HepG2 (cell line): ENCODE data around the gene STK11. TPM values are rescaled to one million over a fixed set of nuclear protein-coding genes. Genes with fewer than 3 reads are reported as not detected.

Experiments
- ARID2 ChIP-seq: sonication (generic); formaldehyde crosslinking; IDR thresholded peaks from 2 replicates; pipeline ENCODE4 v1.8.1; 2022; ENCODE audit warnings: mild to moderate bottlenecking, missing genetic modification reagents, borderline replicate concordance
- BORCS8-MEF2B ChIP-seq: sonication (generic); formaldehyde crosslinking; IDR thresholded peaks from 2 replicates; pipeline ENCODE4 v1.8.0; 2022; ENCODE audit warnings: mild to moderate bottlenecking, missing genetic modification reagents
- CBFB ChIP-seq: sonication (generic); formaldehyde crosslinking; IDR thresholded peaks from 2 replicates; pipeline ENCODE4 v1.4.0; 2020; ENCODE audit warnings: missing genetic modification reagents
- CREB3 ChIP-seq: sonication (generic); formaldehyde crosslinking; IDR thresholded peaks from 2 replicates; pipeline ENCODE4 v1.5.0; 2020; ENCODE audit warnings: missing genetic modification reagents
- ESRRA ChIP-seq: sonication (generic); formaldehyde crosslinking; IDR thresholded peaks from 2 replicates; pipeline ENCODE4 v1.5.1; 2020; ENCODE audit warnings: mild to moderate bottlenecking, low read depth, missing genetic modification reagents
- GATA4 ChIP-seq: sonication (generic); IDR thresholded peaks from 2 replicates; pipeline ENCODE4 v1.6.1; 2016; ENCODE audit warnings: antibody characterized with exemption, low read depth, borderline replicate concordance
- KAT2B ChIP-seq: fragments of 150-350 bp; IDR thresholded peaks from 2 replicates; pipeline ENCODE4 v1.6.1; 2014; ENCODE audit warnings: low read depth, low read length, borderline replicate concordance
- MXD1 ChIP-seq: sonication (generic); formaldehyde crosslinking; IDR thresholded peaks from 2 replicates; pipeline ENCODE4 v1.4.0; 2020; ENCODE audit warnings: mild to moderate bottlenecking, missing genetic modification reagents
- NR2F2 ChIP-seq: IDR thresholded peaks from 2 replicates; pipeline ENCODE4 v1.6.1; 2012; ENCODE audit warnings: low read depth, inconsistent platforms, borderline replicate concordance
- RARA ChIP-seq: IDR thresholded peaks from 2 replicates; pipeline ENCODE4 v1.6.1; 2016; ENCODE audit warnings: missing genetic modification reagents, missing compliant biosample characterization
- SRY ChIP-seq: sonication (generic); formaldehyde crosslinking; IDR thresholded peaks from 2 replicates; pipeline ENCODE4 v1.8.0; 2022; ENCODE audit warnings: mild to moderate bottlenecking, missing genetic modification reagents
- SUZ12 ChIP-seq: fragments of 150-350 bp; IDR thresholded peaks from 2 replicates; pipeline ENCODE4 v1.6.1; 2014; ENCODE audit warnings: low read depth, low read length
- TBL1XR1 ChIP-seq: fragments of 150-350 bp; IDR thresholded peaks from 2 replicates; pipeline ENCODE4 v1.6.1; 2014; ENCODE audit warnings: borderline replicate concordance, low read length; ENCODE audit not compliant: partially characterized antibody
- ZNF17 ChIP-seq: sonication (generic); formaldehyde crosslinking; IDR thresholded peaks from 2 replicates; pipeline ENCODE4 v1.5.0; 2020; ENCODE audit warnings: mild to moderate bottlenecking, missing genetic modification reagents
- ZNF234 ChIP-seq: sonication (generic); formaldehyde crosslinking; conservative IDR thresholded peaks from 2 replicates; pipeline ENCODE4 v1.5.1; 2020; ENCODE audit warnings: mild to moderate bottlenecking, missing genetic modification reagents
- ZNF414 ChIP-seq: sonication (generic); formaldehyde crosslinking; IDR thresholded peaks from 2 replicates; pipeline ENCODE4 v1.5.0; 2020; ENCODE audit warnings: missing genetic modification reagents
- ZNF546 ChIP-seq: sonication (generic); formaldehyde crosslinking; conservative IDR thresholded peaks from 2 replicates; pipeline ENCODE4 v1.8.1; 2023; ENCODE audit warnings: mild to moderate bottlenecking, missing genetic modification reagents
- ZNF652 ChIP-seq: IDR thresholded peaks from 2 replicates; pipeline ENCODE4 v1.6.1; 2016; ENCODE audit warnings: low read depth, borderline replicate concordance
- ZNF781 ChIP-seq: sonication (generic); formaldehyde crosslinking; IDR thresholded peaks from 2 replicates; pipeline ENCODE4 v1.5.1; 2020; ENCODE audit warnings: borderline replicate concordance, mild to moderate bottlenecking, missing genetic modification reagents; ENCODE audit errors: not compliant biosample characterization
- ZNF782 ChIP-seq: sonication (generic); formaldehyde crosslinking; IDR thresholded peaks from 2 replicates; pipeline ENCODE4 v1.4.0; 2020; ENCODE audit warnings: missing genetic modification reagents, mild to moderate bottlenecking, borderline replicate concordance
- ZSCAN25 ChIP-seq: sonication (generic); formaldehyde crosslinking; IDR thresholded peaks from 2 replicates; pipeline ENCODE4 v1.8.0; 2022; ENCODE audit warnings: mild to moderate bottlenecking, missing genetic modification reagents
- ZZZ3 ChIP-seq: sonication (generic); formaldehyde crosslinking; IDR thresholded peaks from 2 replicates; pipeline ENCODE4 v1.4.0; 2020; ENCODE audit warnings: missing genetic modification reagents, mild to moderate bottlenecking, borderline replicate concordance
- polyA plus RNA-seq, 8 experiments: library from polyadenylated mRNA; depleted of rRNA in 3 of 8; stranded (reverse) in 7 of 8; unstranded in 1 of 8; fragments of >200 nt; fragmentation: Illumina TruSeq in 4 of 8; extraction: Trizol in 4 of 8; gene quantifications; 2 replicates each; pipeline versions ENCODE4 v1.2.1 to v1.2.3, GENCODE V29; 2011 to 2016; ENCODE audit warnings: low read depth in 4 of 8, missing spikeins in 1 of 8, mixed read lengths in 1 of 8; ENCODE audit not compliant: insufficient read depth in 1 of 8
- total RNA-seq, 5 experiments: library from RNA; depleted of rRNA; stranded (reverse); fragments of >200 nt; fragmentation: Illumina TruSeq; extraction: Trizol; gene quantifications; 2 replicates each; pipeline ENCODE4 v1.2.3, GENCODE V29; 2016; ENCODE audit warnings: low read depth in 1 of 5
- TF ChIP-seq, protein P1 (sequence below): sonication (generic); formaldehyde crosslinking; IDR thresholded peaks from 2 replicates; pipeline ENCODE4 v1.5.0; 2020; ENCODE audit warnings: mild to moderate bottlenecking, missing genetic modification reagents
- TF ChIP-seq, protein P2 (sequence below): sonication (generic); formaldehyde crosslinking; IDR thresholded peaks from 2 replicates; pipeline ENCODE4 v1.5.1; 2020; ENCODE audit warnings: mild to moderate bottlenecking, missing genetic modification reagents, borderline replicate concordance

STK11 gene
- total and polyA plus RNA-seq, 2 of the 13 experiments (the other 11 are each of a cell fraction or from before 2014, with no cell fraction given), result 27.5 to 43.6 TPM

DNA sequence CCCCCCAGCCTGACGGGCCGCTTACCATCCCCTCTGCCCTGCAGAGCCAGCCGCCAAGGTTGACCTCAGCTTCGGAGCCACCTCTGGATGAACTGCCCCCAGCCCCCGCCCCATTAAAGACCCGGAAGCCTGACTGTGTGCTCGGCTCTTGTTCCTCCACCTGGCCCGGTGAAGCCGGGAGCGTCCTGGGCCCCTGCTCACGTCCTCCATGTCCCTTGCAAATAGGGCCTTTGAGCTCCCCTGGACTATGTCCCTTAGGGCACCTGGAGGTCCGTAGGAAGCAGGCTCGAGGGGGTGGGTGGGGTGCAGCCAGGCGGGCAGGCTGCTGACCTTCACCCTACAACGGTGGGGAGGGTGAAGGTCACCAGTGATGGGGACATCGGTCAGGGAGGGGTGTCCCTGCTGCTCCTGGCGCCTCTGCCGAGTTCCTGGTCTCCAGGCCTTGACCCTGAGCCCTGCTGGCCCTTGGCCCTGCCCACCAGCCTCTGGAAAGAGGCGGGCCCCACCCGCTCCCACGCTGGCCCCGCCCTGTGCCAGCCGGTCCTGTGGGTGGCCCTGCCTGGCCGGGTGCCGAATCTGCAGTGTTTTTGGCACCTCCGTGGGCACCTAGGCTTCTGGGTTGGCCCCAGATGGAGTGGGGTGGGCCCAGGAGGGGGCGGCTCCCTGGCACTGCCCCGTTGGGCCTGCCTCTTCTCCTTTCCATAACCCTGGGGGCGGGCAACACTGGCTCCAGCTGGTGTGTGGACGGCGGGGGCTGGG, 39.3 kb downstream of the STK11 start (continued):
- TF ChIP-seq, protein P1, sequence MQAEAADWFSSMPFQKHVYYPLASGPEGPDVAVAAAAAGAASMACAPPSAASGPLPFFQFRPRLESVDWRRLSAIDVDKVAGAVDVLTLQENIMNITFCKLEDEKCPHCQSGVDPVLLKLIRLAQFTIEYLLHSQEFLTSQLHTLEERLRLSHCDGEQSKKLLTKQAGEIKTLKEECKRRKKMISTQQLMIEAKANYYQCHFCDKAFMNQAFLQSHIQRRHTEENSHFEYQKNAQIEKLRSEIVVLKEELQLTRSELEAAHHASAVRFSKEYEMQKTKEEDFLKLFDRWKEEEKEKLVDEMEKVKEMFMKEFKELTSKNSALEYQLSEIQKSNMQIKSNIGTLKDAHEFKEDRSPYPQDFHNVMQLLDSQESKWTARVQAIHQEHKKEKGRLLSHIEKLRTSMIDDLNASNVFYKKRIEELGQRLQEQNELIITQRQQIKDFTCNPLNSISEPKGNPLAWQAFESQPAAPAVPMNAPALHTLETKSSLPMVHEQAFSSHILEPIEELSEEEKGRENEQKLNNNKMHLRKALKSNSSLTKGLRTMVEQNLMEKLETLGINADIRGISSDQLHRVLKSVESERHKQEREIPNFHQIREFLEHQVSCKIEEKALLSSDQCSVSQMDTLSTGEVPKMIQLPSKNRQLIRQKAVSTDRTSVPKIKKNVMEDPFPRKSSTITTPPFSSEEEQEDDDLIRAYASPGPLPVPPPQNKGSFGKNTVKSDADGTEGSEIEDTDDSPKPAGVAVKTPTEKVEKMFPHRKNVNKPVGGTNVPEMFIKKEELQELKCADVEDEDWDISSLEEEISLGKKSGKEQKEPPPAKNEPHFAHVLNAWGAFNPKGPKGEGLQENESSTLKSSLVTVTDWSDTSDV, result no peak
- TF ChIP-seq ZZZ3, result peak; percentile 35; the same call in 1 of the 2 replicates
- peak; percentile 96 for TF ChIP-seq ZNF414 (CRISPR knock-in tag)
- peak; percentile 99 for TF ChIP-seq RARA (CRISPR knock-in tag)
- peak; percentile 24; the same call in 1 of the 2 replicates for TF ChIP-seq SRY (CRISPR knock-in tag)
- TF ChIP-seq ESRRA (CRISPR knock-in tag), result peak; percentile 100
- peak; percentile 60 for TF ChIP-seq TBL1XR1
- peak; percentile 85 for TF ChIP-seq ZSCAN25 (CRISPR knock-in tag)
- TF ChIP-seq GATA4, result peak; percentile 16; the same call in 1 of the 2 replicates
- no peak for TF ChIP-seq SUZ12
- TF ChIP-seq KAT2B, result no peak
- no peak for TF ChIP-seq ZNF781
- no peak for TF ChIP-seq CREB3 (CRISPR knock-in tag)
- TF ChIP-seq MXD1 (CRISPR knock-in tag), result no peak
- peak; percentile 96 for TF ChIP-seq NR2F2
- no peak for TF ChIP-seq ARID2
- TF ChIP-seq BORCS8-MEF2B, result no peak
- 0 out of 2 replicates have a peak, but pooled peaks have one; percentile 27 for TF ChIP-seq CBFB
- TF ChIP-seq ZNF17 (CRISPR knock-in tag), result no peak
- peak; percentile 51; the same call in 1 of the 2 replicates for TF ChIP-seq ZNF652 (CRISPR knock-in tag)
- TF ChIP-seq ZNF782, result no peak; the same call in 1 of the 2 replicates
- TF ChIP-seq, protein P2, sequence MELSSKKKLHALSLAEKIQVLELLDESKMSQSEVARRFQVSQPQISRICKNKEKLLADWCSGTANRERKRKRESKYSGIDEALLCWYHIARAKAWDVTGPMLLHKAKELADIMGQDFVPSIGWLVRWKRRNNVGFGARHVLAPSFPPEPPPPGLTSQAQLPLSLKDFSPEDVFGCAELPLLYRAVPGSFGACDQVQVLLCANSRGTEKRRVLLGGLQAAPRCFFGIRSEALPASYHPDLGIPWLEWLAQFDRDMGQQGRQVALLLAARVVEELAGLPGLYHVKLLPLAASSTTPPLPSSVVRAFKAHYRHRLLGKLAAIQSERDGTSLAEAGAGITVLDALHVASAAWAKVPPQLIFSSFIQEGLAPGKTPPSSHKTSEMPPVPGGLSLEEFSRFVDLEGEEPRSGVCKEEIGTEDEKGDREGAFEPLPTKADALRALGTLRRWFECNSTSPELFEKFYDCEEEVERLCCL (CRISPR knock-in tag), result no peak
- 0 out of 2 replicates have a peak, but pooled peaks have one; percentile 72 for TF ChIP-seq ZNF234 (CRISPR knock-in tag)
- TF ChIP-seq ZNF546 (CRISPR knock-in tag), result no peak
